OCI-LY7 (cell line): ENCODE results near the gene DDR1.
"Not testable (repeated sequence)": the region's sequence is repeated elsewhere in the genome, so short reads cannot be mapped to it uniquely, and the experiment has no call there.

ENCODE experiments used
- EZH2phosphoT487 ChIP-seq: fragments of 200-600 bp; sonication (generic); IDR thresholded peaks from 2 replicates; pipeline ENCODE4 v1.6.1; 2018; ENCODE audit warnings: low read depth, borderline replicate concordance, mild to moderate bottlenecking, mixed run types, antibody characterized with exemption, low read length, moderate library complexity, mixed read lengths
- TF ChIP-seq, protein P1 (sequence below): fragments of 200-600 bp; sonication (generic); conservative IDR thresholded peaks from 2 replicates; pipeline ENCODE4 v1.5.1; 2014; ENCODE audit warnings: mild to moderate bottlenecking, antibody characterized with exemption, low read length, moderate library complexity, mixed read lengths

GRCh38 chr6:30907290-30907757, 23.0 kb downstream of the DDR1 start:
- TF ChIP-seq, protein P1, sequence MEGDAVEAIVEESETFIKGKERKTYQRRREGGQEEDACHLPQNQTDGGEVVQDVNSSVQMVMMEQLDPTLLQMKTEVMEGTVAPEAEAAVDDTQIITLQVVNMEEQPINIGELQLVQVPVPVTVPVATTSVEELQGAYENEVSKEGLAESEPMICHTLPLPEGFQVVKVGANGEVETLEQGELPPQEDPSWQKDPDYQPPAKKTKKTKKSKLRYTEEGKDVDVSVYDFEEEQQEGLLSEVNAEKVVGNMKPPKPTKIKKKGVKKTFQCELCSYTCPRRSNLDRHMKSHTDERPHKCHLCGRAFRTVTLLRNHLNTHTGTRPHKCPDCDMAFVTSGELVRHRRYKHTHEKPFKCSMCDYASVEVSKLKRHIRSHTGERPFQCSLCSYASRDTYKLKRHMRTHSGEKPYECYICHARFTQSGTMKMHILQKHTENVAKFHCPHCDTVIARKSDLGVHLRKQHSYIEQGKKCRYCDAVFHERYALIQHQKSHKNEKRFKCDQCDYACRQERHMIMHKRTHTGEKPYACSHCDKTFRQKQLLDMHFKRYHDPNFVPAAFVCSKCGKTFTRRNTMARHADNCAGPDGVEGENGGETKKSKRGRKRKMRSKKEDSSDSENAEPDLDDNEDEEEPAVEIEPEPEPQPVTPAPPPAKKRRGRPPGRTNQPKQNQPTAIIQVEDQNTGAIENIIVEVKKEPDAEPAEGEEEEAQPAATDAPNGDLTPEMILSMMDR, result not testable (repeated sequence)
- TF ChIP-seq EZH2phosphoT487, result not testable (repeated sequence)
